ENCODE data around the gene TNFRSF13B.
"Not testable (repeated sequence)": the region's sequence is repeated elsewhere in the genome, so short reads cannot be mapped to it uniquely, and the experiment has no call there.

TNFRSF13B gene

DNA sequence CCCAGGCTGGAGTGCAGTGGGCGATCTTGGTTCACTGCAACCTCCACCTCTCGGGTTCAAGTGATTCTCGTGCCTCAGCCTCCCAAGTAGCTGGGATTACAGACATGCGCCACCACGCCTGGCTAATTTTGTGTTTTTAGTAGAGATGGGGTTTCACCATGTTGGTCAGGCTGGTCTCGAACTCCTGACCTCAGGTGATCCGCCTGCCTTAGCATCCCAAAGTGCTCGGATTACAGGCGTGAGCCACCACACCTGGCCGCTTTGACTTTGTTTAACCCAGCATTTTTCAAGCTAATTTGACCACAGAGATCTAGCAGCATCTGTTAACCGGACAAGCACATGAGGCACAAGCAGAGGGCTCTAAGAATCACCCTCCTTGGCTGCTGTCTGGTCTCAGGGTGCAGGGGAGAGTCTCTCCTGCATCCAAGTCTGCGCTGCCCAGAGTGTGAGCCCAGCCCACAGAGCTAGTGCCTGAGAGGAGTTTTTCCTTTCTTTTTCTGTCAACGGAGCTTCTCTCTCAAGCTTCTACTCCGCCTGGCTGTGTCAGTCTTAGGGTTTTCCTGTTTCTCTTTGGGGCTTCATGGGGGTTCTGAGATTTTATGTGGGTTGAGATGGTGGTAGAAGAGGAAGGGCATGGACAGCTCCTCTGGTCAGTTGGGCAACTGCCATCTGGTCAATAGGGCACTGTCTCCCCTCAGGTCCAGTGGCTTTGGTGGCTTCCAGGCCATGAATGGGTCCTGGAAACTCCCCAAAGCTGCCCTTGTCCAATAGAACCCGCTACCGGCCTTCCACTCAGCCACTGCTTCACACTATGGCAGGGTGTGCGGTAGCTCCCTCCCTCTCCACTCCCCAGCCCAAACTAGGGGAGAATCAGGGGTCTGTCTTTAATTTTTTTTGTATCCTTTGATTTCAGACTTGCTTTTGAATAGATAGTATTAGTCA, 59.6 kb downstream of the TNFRSF13B start:
- H3K4me1 ChIP-seq (ENCODE audit: control insufficient read depth, insufficient read depth, low read length): no peaks in the 10 kb centered on the region

GRCh38 chr17:16911141-16911937, 60.6 kb downstream of the TNFRSF13B start:
- Histone ChIP-seq H3K4me1 (ENCODE audit: control insufficient read depth, insufficient read depth, low read length) (no peaks in the 10 kb centered on the region), H3K9me3 (ENCODE audit: control insufficient read depth, low read length) (no peaks in the 10 kb centered on the region), H3K27me3 (ENCODE audit: control insufficient read depth, insufficient read depth, low read length) (peaks cover 7% of the 10 kb centered on the region), H3K4me3 (ENCODE audit: low read length) (no peak overlapping the region), H3K36me3 (ENCODE audit: control insufficient read depth, insufficient read depth, low read length) (no peaks in the 10 kb centered on the region), H3K9ac (ENCODE audit: low read length) (no peak overlapping the region)

More for the DNA sequence above, 59.6 kb downstream of the TNFRSF13B start:
- no peaks in the 10 kb centered on the region for H3K9me3 ChIP-seq (ENCODE audit: control insufficient read depth, low read length)
- no peak overlapping the region for H3K9ac ChIP-seq (ENCODE audit: low read length)
- no peaks in the 10 kb centered on the region for H3K36me3 ChIP-seq (ENCODE audit: control insufficient read depth, insufficient read depth, low read length)
- peaks cover 7% of the 10 kb centered on the region for H3K27me3 ChIP-seq (ENCODE audit: control insufficient read depth, insufficient read depth, low read length)
- no peak overlapping the region for H3K4me3 ChIP-seq (ENCODE audit: low read length)

DNA sequence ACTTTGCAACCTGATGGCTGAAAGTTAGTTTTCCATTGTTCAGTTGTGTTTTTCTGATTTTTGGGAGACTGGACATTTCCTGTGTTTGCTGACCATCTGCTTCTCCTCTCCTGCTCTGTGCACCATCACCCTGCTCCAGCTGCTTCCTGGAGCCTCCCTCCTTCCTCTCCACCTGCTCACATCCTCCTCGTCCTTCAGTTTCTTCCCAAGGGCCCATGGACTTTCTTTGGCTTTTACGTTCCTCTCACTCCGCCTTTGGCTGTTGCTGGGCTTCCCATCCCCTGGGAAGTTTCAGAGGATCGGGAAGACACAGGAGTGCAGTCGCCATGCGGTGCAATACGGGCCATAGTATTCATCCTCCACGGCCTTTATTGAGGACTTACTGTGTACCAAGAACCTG, 61.6 kb downstream of the TNFRSF13B start:
- H3K4me1 ChIP-seq (ENCODE audit: control insufficient read depth, insufficient read depth, low read length): no peaks in the 10 kb centered on the region
- no peaks in the 10 kb centered on the region for H3K9me3 ChIP-seq (ENCODE audit: control insufficient read depth, low read length)
- no peaks in the 10 kb centered on the region for H3K36me3 ChIP-seq (ENCODE audit: control insufficient read depth, insufficient read depth, low read length)
- no peak overlapping the region for H3K4me3 ChIP-seq (ENCODE audit: low read length)
- H3K9ac ChIP-seq (ENCODE audit: low read length): no peak overlapping the region
- peaks cover 7% of the 10 kb centered on the region for H3K27me3 ChIP-seq (ENCODE audit: control insufficient read depth, insufficient read depth, low read length)

DNA sequence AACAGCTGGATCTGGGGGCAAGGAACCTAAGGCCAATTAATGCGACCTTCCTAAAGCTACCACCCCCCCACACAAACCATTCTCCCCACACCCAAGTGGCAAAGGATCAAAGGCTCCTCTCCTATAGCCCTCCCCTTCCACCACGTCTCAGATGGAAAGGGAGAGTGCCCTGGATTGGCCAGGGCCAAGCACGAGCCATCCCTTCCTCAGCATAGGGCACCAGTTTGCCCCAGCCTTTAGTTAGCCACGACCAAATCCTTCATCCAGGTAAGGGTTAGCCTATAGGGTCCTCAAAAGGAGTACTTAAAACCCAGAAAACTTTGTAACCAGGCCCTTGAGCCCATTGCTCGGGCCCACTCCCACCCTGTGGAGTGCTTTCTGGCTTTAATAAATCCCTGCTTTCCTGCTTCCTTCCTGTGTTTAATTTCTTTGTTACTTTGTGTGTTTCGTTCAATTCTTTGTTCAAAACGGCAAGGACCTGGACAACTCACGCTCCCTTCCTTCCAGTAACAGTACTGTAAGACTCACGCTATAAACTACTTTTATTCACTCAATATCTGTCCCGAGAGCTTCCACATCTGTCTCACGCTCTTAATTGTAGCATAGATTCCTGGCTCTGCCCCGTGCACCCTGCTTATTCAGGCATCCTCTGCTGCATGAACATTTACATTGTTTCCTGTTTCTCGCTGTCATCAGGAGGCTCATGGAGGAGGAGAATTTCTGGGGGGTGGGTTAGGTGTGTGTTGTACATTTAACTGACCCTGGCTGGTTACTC, 62.3 kb downstream of the TNFRSF13B start:
- no peaks in the 10 kb centered on the region for H3K36me3 ChIP-seq (ENCODE audit: control insufficient read depth, insufficient read depth, low read length)
- no peak overlapping the region for H3K9ac ChIP-seq (ENCODE audit: low read length)
- no peaks in the 10 kb centered on the region for H3K4me1 ChIP-seq (ENCODE audit: control insufficient read depth, insufficient read depth, low read length)
- H3K4me3 ChIP-seq (ENCODE audit: low read length): no peak overlapping the region
- H3K9me3 ChIP-seq (ENCODE audit: control insufficient read depth, low read length): no peaks in the 10 kb centered on the region
- peaks cover 7% of the 10 kb centered on the region for H3K27me3 ChIP-seq (ENCODE audit: control insufficient read depth, insufficient read depth, low read length)

DNA sequence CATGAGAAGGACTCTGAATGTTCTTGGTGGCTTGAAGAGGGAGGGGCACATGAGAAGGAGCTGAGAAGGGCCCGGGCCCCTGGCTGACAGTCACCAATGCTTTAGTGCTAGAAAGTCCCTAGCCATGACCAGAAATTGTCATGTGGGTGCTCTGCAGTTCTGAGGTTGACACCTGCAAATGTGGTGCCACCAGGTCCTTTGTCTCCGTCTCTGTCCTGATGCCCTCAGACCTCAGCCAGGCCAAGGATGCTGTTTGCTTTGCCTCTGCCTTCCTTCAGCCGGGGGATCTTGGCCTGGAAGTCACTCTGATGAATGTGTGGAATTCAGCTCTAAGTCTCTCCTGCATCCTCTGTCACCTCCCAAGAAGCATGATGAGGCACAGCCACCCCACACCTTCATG, 63.6 kb downstream of the TNFRSF13B start:
- Histone ChIP-seq H3K4me1 (ENCODE audit: control insufficient read depth, insufficient read depth, low read length) (no peaks in the 10 kb centered on the region), H3K27me3 (ENCODE audit: control insufficient read depth, insufficient read depth, low read length) (peaks cover 7% of the 10 kb centered on the region), H3K36me3 (ENCODE audit: control insufficient read depth, insufficient read depth, low read length) (no peaks in the 10 kb centered on the region), H3K4me3 (ENCODE audit: low read length) (no peak overlapping the region), H3K9me3 (ENCODE audit: control insufficient read depth, low read length) (no peaks in the 10 kb centered on the region), H3K9ac (ENCODE audit: low read length) (no peak overlapping the region)

DNA sequence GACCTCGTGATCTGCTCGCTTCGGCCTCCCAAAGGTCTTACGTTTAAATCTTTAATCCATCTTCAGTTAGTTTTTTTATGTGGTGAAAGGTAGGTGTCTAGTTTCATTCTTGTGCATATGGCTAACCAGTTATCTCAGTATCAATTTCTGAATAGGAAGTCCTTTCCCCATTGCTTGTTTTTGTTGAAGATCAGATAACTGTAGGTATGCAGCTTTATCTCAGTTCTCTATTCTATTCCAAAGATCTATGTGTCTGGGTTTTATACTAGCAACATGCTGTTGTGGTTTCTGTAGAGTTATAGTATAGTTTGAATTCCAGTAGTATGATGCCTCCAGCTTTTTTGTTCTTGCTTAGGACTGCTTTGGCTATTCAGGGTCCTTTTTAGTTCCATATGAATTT, 65.2 kb downstream of the TNFRSF13B start:
- H3K27me3 ChIP-seq (ENCODE audit: control insufficient read depth, insufficient read depth, low read length): peaks cover 7% of the 10 kb centered on the region
- no peak overlapping the region for H3K9ac ChIP-seq (ENCODE audit: low read length)
- H3K4me1 ChIP-seq (ENCODE audit: control insufficient read depth, insufficient read depth, low read length): no peaks in the 10 kb centered on the region
- no peaks in the 10 kb centered on the region for H3K36me3 ChIP-seq (ENCODE audit: control insufficient read depth, insufficient read depth, low read length)
- no peak overlapping the region for H3K4me3 ChIP-seq (ENCODE audit: low read length)
- no peaks in the 10 kb centered on the region for H3K9me3 ChIP-seq (ENCODE audit: control insufficient read depth, low read length)

DNA sequence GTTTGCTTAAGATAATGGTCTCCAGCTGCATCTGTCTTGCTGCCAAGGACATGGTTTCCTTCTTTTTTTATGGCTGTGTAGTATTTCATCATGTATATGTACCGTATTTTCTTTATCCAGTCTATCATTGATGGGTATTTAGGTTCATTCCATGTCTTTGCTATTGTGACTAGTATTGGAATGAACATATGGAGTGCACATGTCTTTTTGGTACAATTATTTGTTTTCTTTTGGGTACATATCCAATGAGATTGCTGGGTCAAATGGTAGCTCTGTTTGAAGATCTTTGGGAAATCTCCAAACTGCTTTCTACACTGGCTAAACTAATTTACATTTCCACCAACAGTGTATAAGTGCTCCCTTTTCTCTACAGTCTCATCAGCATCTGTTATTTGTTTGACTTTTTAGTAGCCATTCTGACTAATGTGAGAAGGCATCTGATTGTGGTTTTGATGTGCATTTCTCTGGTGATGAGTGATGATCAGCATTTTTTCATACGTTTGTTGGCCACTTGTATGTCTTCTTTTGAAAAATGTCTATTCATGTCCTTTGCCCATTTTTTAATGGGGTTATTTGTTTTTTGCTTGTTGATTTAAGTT, 66.2 kb downstream of the TNFRSF13B start:
- peaks cover 7% of the 10 kb centered on the region for H3K27me3 ChIP-seq (ENCODE audit: control insufficient read depth, insufficient read depth, low read length)
- H3K36me3 ChIP-seq (ENCODE audit: control insufficient read depth, insufficient read depth, low read length): no peaks in the 10 kb centered on the region
- no peak overlapping the region for H3K4me3 ChIP-seq (ENCODE audit: low read length)
- no peaks in the 10 kb centered on the region for H3K9me3 ChIP-seq (ENCODE audit: control insufficient read depth, low read length)
- no peaks in the 10 kb centered on the region for H3K4me1 ChIP-seq (ENCODE audit: control insufficient read depth, insufficient read depth, low read length)
- H3K9ac ChIP-seq (ENCODE audit: low read length): no peak overlapping the region

DNA sequence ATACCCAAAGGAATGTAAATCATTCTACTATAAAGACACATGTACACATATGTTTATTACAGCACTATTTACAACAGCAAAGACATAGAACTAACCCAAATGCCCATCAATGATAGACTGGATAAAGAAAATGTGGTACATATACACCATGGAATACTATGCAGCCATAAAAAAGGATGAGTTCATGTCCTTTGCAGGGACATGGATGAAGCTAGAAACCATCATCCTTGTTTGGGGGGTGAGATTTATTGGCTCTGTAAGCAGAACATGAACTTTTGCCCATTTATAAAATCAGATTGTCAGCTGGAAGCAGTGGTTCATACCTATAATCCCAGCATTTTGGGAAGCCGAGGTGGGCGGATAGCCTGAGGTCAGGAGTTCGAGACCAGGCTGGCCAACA, 68.8 kb downstream of the TNFRSF13B start:
- H3K4me3 ChIP-seq (ENCODE audit: low read length); H3K9ac ChIP-seq (ENCODE audit: low read length); H3K4me1 ChIP-seq (ENCODE audit: control insufficient read depth, insufficient read depth, low read length); H3K9me3 ChIP-seq (ENCODE audit: control insufficient read depth, low read length); H3K36me3 ChIP-seq (ENCODE audit: control insufficient read depth, insufficient read depth, low read length); H3K27me3 ChIP-seq (ENCODE audit: control insufficient read depth, insufficient read depth, low read length): not testable (repeated sequence)

DNA sequence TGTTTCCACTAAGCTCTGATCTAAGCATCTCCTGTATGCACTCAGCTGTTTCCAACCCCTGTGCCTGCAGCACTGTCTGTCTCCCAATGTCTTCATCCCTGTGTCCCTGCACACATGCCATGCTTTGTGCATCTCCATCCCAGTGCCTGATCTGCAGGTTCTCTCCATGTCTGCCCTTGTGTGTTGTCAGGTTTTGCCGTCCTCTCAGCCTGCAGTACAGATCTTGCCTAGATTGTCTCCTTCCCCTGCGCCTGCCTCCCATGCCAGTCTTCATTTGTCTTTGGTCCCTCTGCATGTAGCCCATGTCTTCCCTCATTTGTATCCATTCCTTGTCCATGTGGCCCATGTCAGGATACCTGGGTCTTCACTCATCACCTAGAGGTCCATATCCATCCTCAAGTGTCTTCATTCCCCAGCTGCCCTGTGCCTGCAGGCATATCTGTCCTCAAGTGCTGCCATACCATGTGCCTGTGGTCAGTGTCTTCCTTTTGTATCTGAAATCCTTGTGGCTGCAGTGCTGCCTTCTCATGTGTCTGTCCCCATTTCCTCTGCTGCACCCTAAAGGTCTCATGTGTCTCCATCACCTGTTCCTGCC, 71.5 kb downstream of the TNFRSF13B start:
- H3K9me3 ChIP-seq (ENCODE audit: control insufficient read depth, low read length): no peaks in the 10 kb centered on the region
- H3K4me1 ChIP-seq (ENCODE audit: control insufficient read depth, insufficient read depth, low read length): no peaks in the 10 kb centered on the region
- no peak overlapping the region for H3K4me3 ChIP-seq (ENCODE audit: low read length)
- H3K27me3 ChIP-seq (ENCODE audit: control insufficient read depth, insufficient read depth, low read length): no peaks in the 10 kb centered on the region
- H3K36me3 ChIP-seq (ENCODE audit: control insufficient read depth, insufficient read depth, low read length): no peaks in the 10 kb centered on the region
- no peak overlapping the region for H3K9ac ChIP-seq (ENCODE audit: low read length)

DNA sequence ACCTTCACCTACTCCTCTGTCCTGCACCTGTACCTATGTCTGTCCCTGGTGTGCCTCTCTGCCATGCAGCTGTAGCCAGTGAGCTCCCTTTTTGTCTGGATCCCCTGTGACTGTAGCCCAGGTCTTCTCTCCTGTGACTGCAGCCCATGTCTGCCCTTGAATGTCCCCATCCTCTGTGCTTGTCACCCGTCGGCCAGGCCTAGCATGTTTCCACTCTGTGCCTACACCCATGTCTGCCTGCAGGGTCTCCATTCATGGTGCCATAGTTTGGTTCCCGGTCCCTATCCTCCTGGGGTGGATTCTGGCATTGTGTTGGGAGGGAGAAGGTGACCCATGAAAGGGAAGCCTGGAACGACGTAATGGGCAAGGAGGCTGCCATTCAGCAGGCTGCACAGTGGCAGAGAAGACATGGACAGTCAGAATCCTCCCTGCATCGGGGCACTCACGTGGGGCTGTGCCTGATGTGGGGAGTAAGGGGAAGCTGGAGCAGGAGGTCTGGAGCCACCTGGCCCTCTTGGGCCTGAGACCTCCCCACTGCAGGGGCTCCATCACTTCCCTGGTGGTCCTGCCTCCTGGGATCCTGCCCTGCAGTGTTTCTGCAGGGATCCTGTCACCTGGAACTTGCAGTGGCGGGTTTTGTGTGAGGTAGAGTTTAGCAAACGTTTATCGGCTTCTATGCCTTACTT, 74.6 kb downstream of the TNFRSF13B start:
- H3K36me3 ChIP-seq (ENCODE audit: control insufficient read depth, insufficient read depth, low read length); H3K27me3 ChIP-seq (ENCODE audit: control insufficient read depth, insufficient read depth, low read length); H3K9ac ChIP-seq (ENCODE audit: low read length); H3K4me1 ChIP-seq (ENCODE audit: control insufficient read depth, insufficient read depth, low read length); H3K9me3 ChIP-seq (ENCODE audit: control insufficient read depth, low read length); H3K4me3 ChIP-seq (ENCODE audit: low read length): not testable (repeated sequence)

- not testable (repeated sequence) for H3K27me3 ChIP-seq (ENCODE audit: control insufficient read depth, insufficient read depth, low read length); H3K4me3 ChIP-seq (ENCODE audit: low read length); H3K4me1 ChIP-seq (ENCODE audit: control insufficient read depth, insufficient read depth, low read length); H3K36me3 ChIP-seq (ENCODE audit: control insufficient read depth, insufficient read depth, low read length); H3K9me3 ChIP-seq (ENCODE audit: control insufficient read depth, low read length); H3K9ac ChIP-seq (ENCODE audit: low read length)
These were observed 75.7 kb downstream of the TNFRSF13B start for GRCh38 chr17:16896235-16896634.

Data from mucosa of stomach (tissue), 1 donor.